Astrocyte of the spinal cord (primary cell): ENCODE data around the gene TMIE.
"Not testable (repeated sequence)": the region's sequence is repeated elsewhere in the genome, so short reads cannot be mapped to it uniquely, and the experiment has no call there.

Experiments used
- DNase-seq: peaks from one replicate; pipeline ENCODE4 v3.0.0; 2011; ENCODE audit warnings: low read depth, low spot score
- H3K4me3 ChIP-seq: 2 replicates; pipeline ENCODE4 v1.5.1; 2011; ENCODE audit warnings: low read depth, mild to moderate bottlenecking, low read length, moderate library complexity
- in situ Hi-C: cut with HindIII; loops from 2 replicates; pipeline ENCODE4 v1.10.0; 2017; ENCODE audit warnings: low sequenced_read_pairs
- TF ChIP-seq, protein P1 (sequence below): IDR thresholded peaks from 2 replicates; pipeline ENCODE4 v1.5.1; 2012; ENCODE audit warnings: low read depth, mild to moderate bottlenecking, low read length, inconsistent platforms

Gene TMIE

GRCh38 chr3:46742992-46743585 lies 41.9 kb downstream of the TMIE start:
- in situ Hi-C loops: no loop called here
- H3K4me3 ChIP-seq: no peak overlapping the region
- TF ChIP-seq, protein P1, sequence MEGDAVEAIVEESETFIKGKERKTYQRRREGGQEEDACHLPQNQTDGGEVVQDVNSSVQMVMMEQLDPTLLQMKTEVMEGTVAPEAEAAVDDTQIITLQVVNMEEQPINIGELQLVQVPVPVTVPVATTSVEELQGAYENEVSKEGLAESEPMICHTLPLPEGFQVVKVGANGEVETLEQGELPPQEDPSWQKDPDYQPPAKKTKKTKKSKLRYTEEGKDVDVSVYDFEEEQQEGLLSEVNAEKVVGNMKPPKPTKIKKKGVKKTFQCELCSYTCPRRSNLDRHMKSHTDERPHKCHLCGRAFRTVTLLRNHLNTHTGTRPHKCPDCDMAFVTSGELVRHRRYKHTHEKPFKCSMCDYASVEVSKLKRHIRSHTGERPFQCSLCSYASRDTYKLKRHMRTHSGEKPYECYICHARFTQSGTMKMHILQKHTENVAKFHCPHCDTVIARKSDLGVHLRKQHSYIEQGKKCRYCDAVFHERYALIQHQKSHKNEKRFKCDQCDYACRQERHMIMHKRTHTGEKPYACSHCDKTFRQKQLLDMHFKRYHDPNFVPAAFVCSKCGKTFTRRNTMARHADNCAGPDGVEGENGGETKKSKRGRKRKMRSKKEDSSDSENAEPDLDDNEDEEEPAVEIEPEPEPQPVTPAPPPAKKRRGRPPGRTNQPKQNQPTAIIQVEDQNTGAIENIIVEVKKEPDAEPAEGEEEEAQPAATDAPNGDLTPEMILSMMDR: no peak
- no peak for DNase-seq

- in situ Hi-C loops: no loop called here
- no peak for DNase-seq
- TF ChIP-seq, protein P1: no peak
These were observed 45.5 kb downstream of the TMIE start for GRCh38 chr3:46746711-46747110.

GRCh38 chr3:46748170-46748569 lies 47.0 kb downstream of the TMIE start:
- in situ Hi-C loops: no loop called here
- TF ChIP-seq, protein P1: no peak

More at GRCh38 chr3:46746711-46747110, 45.5 kb downstream of the TMIE start:
- no peak overlapping the region for H3K4me3 ChIP-seq

GRCh38 chr3:46749129-46749528 lies 47.9 kb downstream of the TMIE start:
- TF ChIP-seq, protein P1: no peak
- H3K4me3 ChIP-seq: no peak overlapping the region
- DNase-seq: no peak
- in situ Hi-C loops: no loop called here

More at GRCh38 chr3:46748170-46748569, 47.0 kb downstream of the TMIE start:
- no peak for DNase-seq
- H3K4me3 ChIP-seq: no peak overlapping the region

- TF ChIP-seq, protein P1: no peak
- in situ Hi-C loops: no loop called here
- DNase-seq: no peak
These were observed 49.4 kb downstream of the TMIE start for GRCh38 chr3:46750555-46751038.

DNA sequence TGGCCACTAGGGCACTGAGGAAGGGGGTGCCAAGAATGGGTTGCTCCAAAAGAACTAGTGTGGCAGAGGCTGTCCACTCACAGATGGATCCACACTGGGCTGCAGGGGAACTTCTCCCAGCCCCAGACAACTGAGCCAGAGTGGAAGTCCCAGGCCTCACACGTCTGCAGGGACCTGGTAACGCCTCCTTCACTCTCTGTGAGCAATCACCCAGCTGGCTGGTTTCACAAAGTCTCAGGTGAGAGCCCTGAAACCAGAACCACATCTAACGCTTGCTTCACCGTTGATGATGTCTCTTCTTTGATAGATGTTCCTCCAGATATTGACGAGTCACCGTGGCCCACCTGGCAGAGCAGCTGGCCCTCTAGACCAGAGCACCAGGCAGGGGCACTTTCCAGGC lies 51.9 kb downstream of the TMIE start:
- in situ Hi-C loops, DNase-seq, H3K4me3 ChIP-seq: not testable (repeated sequence)

More at GRCh38 chr3:46750555-46751038, 49.4 kb downstream of the TMIE start:
- H3K4me3 ChIP-seq: no peak overlapping the region

GRCh38 chr3:46755646-46756045 lies 54.5 kb downstream of the TMIE start:
- in situ Hi-C loops: no loop called here
- H3K4me3 ChIP-seq: no peak overlapping the region
- TF ChIP-seq, protein P1: no peak
- DNase-seq: no peak
